ENCODE data around the gene CEACAM20.
"Not testable (repeated sequence)": the region's sequence is repeated elsewhere in the genome, so short reads cannot be mapped to it uniquely, and the experiment has no call there.

The CEACAM20 gene

GRCh38 chr19:44476559-44477408 lies 52.7 kb downstream of the CEACAM20 start:
- peak; percentile 13 to 34 (median 25) for DNase-seq

GRCh38 chr19:44468730-44469129 lies 60.7 kb downstream of the CEACAM20 start:
- not testable (repeated sequence) for DNase-seq

GRCh38 chr19:44462600-44463286 lies 66.7 kb downstream of the CEACAM20 start:
- not testable (repeated sequence) for DNase-seq
